ENCODE data around the gene MEG3. TPM values are rescaled to one million over a fixed set of nuclear protein-coding genes. Genes with fewer than 3 reads are reported as not detected.

Gene MEG3
- total RNA-seq, 4 donors from 2014 or later: 101 to 177 (median 167) TPM

DNA sequence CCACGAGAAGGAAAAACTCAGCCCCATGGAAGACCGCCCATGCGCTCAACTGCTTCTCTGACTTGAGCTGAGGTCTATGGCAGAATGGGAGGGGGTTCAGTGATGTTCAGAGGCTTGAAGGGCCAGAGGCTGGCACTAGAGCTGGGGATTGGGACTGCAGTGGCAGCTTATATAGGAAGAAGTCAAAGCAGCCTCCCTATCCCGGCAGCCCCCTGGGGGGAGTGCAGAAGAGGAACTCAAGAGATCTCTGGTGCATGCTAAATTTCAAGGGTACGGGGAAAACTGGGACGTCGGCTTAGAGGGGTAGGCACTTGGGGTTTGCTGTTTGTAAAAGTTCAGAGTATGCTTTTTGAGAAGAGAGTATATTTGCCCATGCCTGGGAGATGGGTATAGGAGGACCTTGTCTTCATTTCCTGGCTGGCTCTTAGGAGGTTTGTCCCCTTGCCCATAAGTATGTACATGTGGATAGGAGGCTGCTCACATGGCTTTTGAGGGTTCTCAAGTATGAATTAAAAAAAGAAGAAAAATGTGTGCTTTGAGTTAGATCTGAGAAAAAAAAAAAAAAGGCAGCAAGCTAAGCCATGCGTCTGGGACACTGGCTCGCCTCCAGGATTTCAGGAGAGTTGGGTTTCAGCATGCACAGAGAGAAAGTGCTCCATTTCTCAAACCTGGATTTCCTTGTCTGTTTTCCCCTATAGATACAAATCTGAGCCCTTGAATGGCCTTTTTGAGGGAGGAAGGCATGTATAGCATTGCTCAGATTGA, 3.2 kb upstream of the MEG3 start:
- H3K4me3 ChIP-seq: no peak overlapping the region
- 70% methylated on average over 9 of the region's 9 CpGs for WGBS, 2 donors
- no peaks in the 10 kb centered on the region for H3K36me3 ChIP-seq
- no peak overlapping the region for H3K27ac ChIP-seq
- H3K4me1 ChIP-seq: no peaks in the 10 kb centered on the region
- TF ChIP-seq POLR2A (IDR thresholded peaks at IDR 0.05): no peak
- TF ChIP-seq, protein P1, sequence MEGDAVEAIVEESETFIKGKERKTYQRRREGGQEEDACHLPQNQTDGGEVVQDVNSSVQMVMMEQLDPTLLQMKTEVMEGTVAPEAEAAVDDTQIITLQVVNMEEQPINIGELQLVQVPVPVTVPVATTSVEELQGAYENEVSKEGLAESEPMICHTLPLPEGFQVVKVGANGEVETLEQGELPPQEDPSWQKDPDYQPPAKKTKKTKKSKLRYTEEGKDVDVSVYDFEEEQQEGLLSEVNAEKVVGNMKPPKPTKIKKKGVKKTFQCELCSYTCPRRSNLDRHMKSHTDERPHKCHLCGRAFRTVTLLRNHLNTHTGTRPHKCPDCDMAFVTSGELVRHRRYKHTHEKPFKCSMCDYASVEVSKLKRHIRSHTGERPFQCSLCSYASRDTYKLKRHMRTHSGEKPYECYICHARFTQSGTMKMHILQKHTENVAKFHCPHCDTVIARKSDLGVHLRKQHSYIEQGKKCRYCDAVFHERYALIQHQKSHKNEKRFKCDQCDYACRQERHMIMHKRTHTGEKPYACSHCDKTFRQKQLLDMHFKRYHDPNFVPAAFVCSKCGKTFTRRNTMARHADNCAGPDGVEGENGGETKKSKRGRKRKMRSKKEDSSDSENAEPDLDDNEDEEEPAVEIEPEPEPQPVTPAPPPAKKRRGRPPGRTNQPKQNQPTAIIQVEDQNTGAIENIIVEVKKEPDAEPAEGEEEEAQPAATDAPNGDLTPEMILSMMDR (IDR thresholded peaks at IDR 0.05): no peak
- TF ChIP-seq EP300 (IDR thresholded peaks at IDR 0.05): no peak
- H3K27me3 ChIP-seq: peaks cover 0 to 18% of the 10 kb centered on the region in 2 donors
- peaks cover 0 to 18% (median 0%) of the 10 kb centered on the region in 4 donors for H3K9me3 ChIP-seq
- no peak for DNase-seq (ENCODE audit: low spot score in 2 of 2)

GRCh38 chr14:100823413-100824080, 2.4 kb upstream of the MEG3 start:
- DNase-seq (ENCODE audit: low spot score in 2 of 2): no peak
- H3K4me3 ChIP-seq: no peak overlapping the region
- H3K36me3 ChIP-seq: no peaks in the 10 kb centered on the region
- no peak overlapping the region for H3K27ac ChIP-seq
- H3K9me3 ChIP-seq: peaks cover 0 to 26% (median 0%) of the 10 kb centered on the region in 4 donors
- TF ChIP-seq, protein P1 (IDR thresholded peaks at IDR 0.05): no peak
- TF ChIP-seq EP300 (IDR thresholded peaks at IDR 0.05): no peak
- no peak for TF ChIP-seq POLR2A (IDR thresholded peaks at IDR 0.05)
- 73 to 74% methylated on average over 11 of the region's 11 CpGs for WGBS, 2 donors
- H3K27me3 ChIP-seq: peaks cover 0 to 22% of the 10 kb centered on the region in 2 donors
- H3K4me1 ChIP-seq: no peaks in the 10 kb centered on the region

DNA sequence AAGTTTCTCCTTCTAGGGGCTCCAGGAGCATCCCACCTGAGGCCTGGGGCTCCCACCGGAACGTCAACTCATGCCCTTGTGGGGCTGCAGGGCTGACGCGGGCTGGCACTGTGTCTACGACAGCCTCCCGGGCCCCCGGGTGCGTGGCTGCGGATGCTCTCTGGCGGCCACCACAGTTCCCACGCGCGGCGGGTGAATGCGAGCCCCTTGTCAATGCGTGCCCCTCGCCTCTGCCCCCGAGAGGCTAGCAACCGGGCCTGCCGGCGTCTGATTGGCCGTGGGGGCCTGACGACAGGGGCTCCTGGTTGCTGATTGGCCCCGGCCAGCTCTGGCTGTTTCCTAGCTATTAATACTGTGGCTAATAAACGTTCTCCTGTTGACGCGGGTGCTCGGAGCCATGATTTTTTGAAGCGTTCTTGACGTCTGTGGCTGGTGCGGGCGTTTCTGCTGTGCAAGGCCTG, 1.8 kb upstream of the MEG3 start:
- Histone ChIP-seq H3K9me3 (peaks cover 0 to 27% (median 0%) of the 10 kb centered on the region in 4 donors), H3K4me3 (no peak overlapping the region), H3K27me3 (peaks cover 0 to 22% of the 10 kb centered on the region in 2 donors), H3K36me3 (no peaks in the 10 kb centered on the region), H3K27ac (peak overlapping the region in 1 of 4 donors; percentile 20), H3K4me1 (no peaks in the 10 kb centered on the region)
- DNase-seq (ENCODE audit: low spot score in 2 of 2): peak in 1 of 2 donors; percentile 18
- TF ChIP-seq, protein P1 (IDR thresholded peaks at IDR 0.05): no peak
- TF ChIP-seq POLR2A (IDR thresholded peaks at IDR 0.05): peak in 1 of 2 donors; percentile 13
- 33 to 70% methylated on average over 23 to 25 of the region's 32 CpGs for WGBS, 2 donors

DNA sequence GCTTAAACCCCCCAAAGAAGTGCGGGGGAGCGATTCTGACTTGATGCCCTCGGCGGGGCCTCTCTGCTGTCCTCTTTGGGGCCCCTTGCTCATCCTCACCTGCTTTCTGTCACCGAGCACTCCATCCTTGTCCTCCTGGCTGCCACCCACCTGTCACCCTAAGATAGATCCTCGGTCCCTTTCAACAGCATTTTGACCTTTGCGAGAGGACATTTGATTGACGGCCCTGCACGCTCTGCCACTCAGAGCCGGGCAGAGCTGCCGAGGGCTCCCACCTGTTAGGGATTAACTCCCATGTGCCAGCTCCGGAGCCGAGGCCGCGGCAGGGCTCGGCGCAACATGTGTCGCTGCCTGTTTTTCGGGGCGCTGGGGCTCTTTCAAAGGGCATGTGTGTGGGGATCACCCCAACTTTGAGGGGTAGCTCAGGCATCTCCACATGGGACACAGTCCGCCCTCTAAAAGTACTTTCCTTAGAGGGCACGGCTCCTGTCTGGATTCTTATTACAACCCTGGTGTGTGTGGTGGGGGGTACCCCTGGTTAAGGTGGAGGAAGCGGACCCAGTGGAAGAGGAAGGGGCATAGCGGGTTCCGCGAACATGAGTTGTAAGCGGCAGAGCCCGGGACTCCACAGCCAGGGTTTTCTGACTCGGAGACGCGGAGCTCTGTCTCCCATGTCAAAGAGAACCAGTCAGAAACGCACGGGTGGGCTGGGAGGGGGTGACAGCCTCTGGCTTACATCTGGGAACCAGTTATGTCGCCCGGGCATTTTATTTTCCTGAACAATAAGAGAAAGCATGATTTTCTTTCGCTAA, 811 bp upstream of the MEG3 start:
- H3K4me3 ChIP-seq: peak overlapping the region in 3 of 4 donors; percentile 22 to 55 (median 23)
- H3K4me1 ChIP-seq: no peaks in the 10 kb centered on the region
- peaks cover 0 to 22% of the 10 kb centered on the region in 2 donors for H3K27me3 ChIP-seq
- WGBS, 2 donors: 57 to 71% methylated on average over 36 of the region's 36 CpGs
- TF ChIP-seq EP300 (IDR thresholded peaks at IDR 0.05) (no peak), POLR2A (IDR thresholded peaks at IDR 0.05) (no peak)
- TF ChIP-seq, protein P1 (IDR thresholded peaks at IDR 0.05): no peak
- no peaks in the 10 kb centered on the region for H3K36me3 ChIP-seq
- no peak for DNase-seq (ENCODE audit: low spot score in 2 of 2)
- H3K27ac ChIP-seq: peak overlapping the region in 1 of 4 donors; percentile 87
- peaks cover 0 to 27% (median 0%) of the 10 kb centered on the region in 4 donors for H3K9me3 ChIP-seq

Measured in tibial nerve (tissue), 4 donors.